SK-N-SH (cell line): ENCODE measurements around the gene FRA10AC1. TPM values are rescaled to one million over a fixed set of nuclear protein-coding genes. Genes with fewer than 3 reads are reported as not detected.

Source experiments
- CTCF ChIA-PET: fragments of 300-600, 350-600 bp; formaldehyde crosslinking; extraction: SDS; loops from one replicate; lab custom pipeline; 2021; lab: Yijun Ruan, JAX
- POLR2A ChIA-PET: fragments of 350-600 bp; sonication (Branson Sonifier 250); formaldehyde crosslinking; extraction: SDS; loops from one replicate; lab custom pipeline; 2020; ENCODE audit warnings: antibody characterized with exemption, inconsistent platforms; lab: Yijun Ruan, JAX
- DNase-seq: peaks from one replicate; pipeline ENCODE4 v3.0.0; 2012
- H2AFZ ChIP-seq: fragments of 200-600 bp; sonication (generic); 2 replicates; pipeline ENCODE4 v1.8.1; 2016; ENCODE audit warnings: antibody characterized with exemption, mild to moderate bottlenecking, low read depth
- H3F3A ChIP-seq: fragments of 200-600 bp; sonication (generic); replicated peaks from 2 replicates; pipeline ENCODE3; 2016; ENCODE audit warnings: antibody characterized with exemption, mild to moderate bottlenecking; ENCODE audit not compliant: insufficient read depth
- H3K27ac ChIP-seq, 2 experiments: fragments of 200-500 bp in 1 of 2; fragments of 200-600 bp in 1 of 2; sonication (Bioruptor generic) in 1 of 2; sonication (generic), shearing (Covaris generic) in 1 of 2; 2 replicates each; pipeline versions ENCODE4 v1.5.1 to v1.6.1; 2014 to 2016; ENCODE audit warnings: low read depth in 2 of 2, inconsistent platforms in 1 of 2, low read length in 1 of 2, mild to moderate bottlenecking in 1 of 2, mixed read lengths in 1 of 2
- H3K27me3 ChIP-seq: fragments of 200-600 bp; sonication (generic), shearing (Covaris generic); 2 replicates; pipeline ENCODE4 v1.6.1; 2016; ENCODE audit warnings: mixed run types; ENCODE audit not compliant: insufficient read depth
- H3K36me3 ChIP-seq, 2 experiments: fragments of 200-500 bp in 1 of 2; fragments of 200-600 bp in 1 of 2; sonication (Bioruptor generic) in 1 of 2; sonication (generic) in 1 of 2; replicated peaks in 1 of 2; 2 replicates each; pipeline versions ENCODE3 to v1.5.1; 2014 to 2016; ENCODE audit warnings: low read length in 1 of 2, mild to moderate bottlenecking in 1 of 2; ENCODE audit not compliant: insufficient read depth in 2 of 2, control insufficient read depth in 1 of 2
- H3K4me1 ChIP-seq, 2 experiments: fragments of 200-500 bp in 1 of 2; fragments of 200-600 bp in 1 of 2; sonication (Bioruptor generic) in 1 of 2; sonication (generic), shearing (Covaris generic) in 1 of 2; 2 replicates each; pipeline versions ENCODE4 v1.5.1 to v1.6.1; 2014 to 2016; ENCODE audit warnings: low read depth in 1 of 2, low read length in 1 of 2, mixed run types in 1 of 2; ENCODE audit not compliant: insufficient read depth in 2 of 2, control insufficient read depth in 1 of 2
- H3K4me2 ChIP-seq: fragments of 200-600 bp; sonication (generic), shearing (Covaris generic); 2 replicates; pipeline ENCODE4 v1.6.1; 2017; ENCODE audit warnings: mixed run types
- H3K4me3 ChIP-seq, 2 experiments: fragments of 200-500 bp in 1 of 2; fragments of 200-600 bp in 1 of 2; sonication (Bioruptor generic) in 1 of 2; sonication (generic), shearing (Covaris generic) in 1 of 2; 2 replicates each; pipeline versions ENCODE4 v1.5.1 to v1.8.1; 2014 to 2016; ENCODE audit warnings: low read depth in 2 of 2, inconsistent platforms in 1 of 2, low read length in 1 of 2, mild to moderate bottlenecking in 1 of 2, mixed read lengths in 1 of 2, moderate library complexity in 1 of 2
- H3K79me2 ChIP-seq: fragments of 200-600 bp; sonication (generic); 2 replicates; pipeline ENCODE4 v1.8.1; 2017; ENCODE audit warnings: mild to moderate bottlenecking; ENCODE audit not compliant: insufficient read depth
- H3K9ac ChIP-seq: fragments of 200-600 bp; sonication (generic); 2 replicates; pipeline ENCODE4 v1.6.1; 2017; ENCODE audit warnings: mixed run types
- H3K9me2 ChIP-seq: fragments of 200-600 bp; sonication (generic); 2 replicates; pipeline ENCODE4 v1.6.1; 2017; ENCODE audit warnings: mixed run types
- H3K9me3 ChIP-seq: fragments of 200-600 bp; sonication (generic); 2 replicates; pipeline ENCODE4 v1.6.1; 2017; ENCODE audit warnings: mixed run types, mild to moderate bottlenecking, moderate library complexity
- H4K20me1 ChIP-seq: fragments of 200-600 bp; sonication (generic); 2 replicates; pipeline ENCODE4 v1.6.1; 2017; ENCODE audit warnings: mild to moderate bottlenecking, mixed run types; ENCODE audit not compliant: insufficient read depth
- CHD2 ChIP-seq: fragments of 150-350 bp; IDR thresholded peaks from 2 replicates; pipeline ENCODE4 v1.6.1; 2018; ENCODE audit warnings: low read length; ENCODE audit not compliant: partially characterized antibody
- ELF1 ChIP-seq: IDR thresholded peaks from 2 replicates; pipeline ENCODE4 v1.4.0; 2012
- EP300 ChIP-seq, 2 experiments: IDR thresholded peaks; 2 replicates each; pipeline versions ENCODE4 v1.4.0 to v1.6.1; 2012; ENCODE audit warnings: borderline replicate concordance in 1 of 2, low read depth in 1 of 2, low read length in 1 of 2
- EZH2phosphoT487 ChIP-seq: fragments of 200-600 bp; sonication (generic); IDR thresholded peaks from 2 replicates; pipeline ENCODE4 v1.6.1; 2017; ENCODE audit warnings: low read depth, mixed run types, mild to moderate bottlenecking, antibody characterized with exemption, moderate library complexity, borderline replicate concordance
- FOSL2 ChIP-seq: IDR thresholded peaks from 2 replicates; pipeline ENCODE4 v1.4.0; 2012; ENCODE audit warnings: low read depth, mild to moderate bottlenecking, moderate library complexity, borderline replicate concordance
- FOXJ3 ChIP-seq: sonication (generic); formaldehyde crosslinking; IDR thresholded peaks from 2 replicates; pipeline ENCODE4 v1.5.1; 2020; ENCODE audit warnings: mild to moderate bottlenecking, missing genetic modification reagents
- FOXM1 ChIP-seq: IDR thresholded peaks from 2 replicates; pipeline ENCODE4 v1.4.0; 2012; ENCODE audit warnings: low read depth, mild to moderate bottlenecking
- GABPA ChIP-seq: IDR thresholded peaks from 2 replicates; pipeline ENCODE4 v1.4.0; 2012; ENCODE audit warnings: low read depth, mild to moderate bottlenecking
- GATA2 ChIP-seq: sonication (generic); formaldehyde crosslinking; IDR thresholded peaks from 2 replicates; pipeline ENCODE4 v1.5.0; 2020; ENCODE audit warnings: mild to moderate bottlenecking, missing genetic modification reagents
- MEF2A ChIP-seq: IDR thresholded peaks from 2 replicates; pipeline ENCODE4 v1.4.0; 2012; ENCODE audit warnings: low read depth, borderline replicate concordance
- MXI1 ChIP-seq: IDR thresholded peaks from 2 replicates; pipeline ENCODE4 v1.6.1; 2012; ENCODE audit warnings: mild to moderate bottlenecking, low read depth, low read length, improper control_type of control experiment
- NFIC ChIP-seq: IDR thresholded peaks from 2 replicates; pipeline ENCODE4 v1.4.0; 2012; ENCODE audit warnings: borderline replicate concordance
- POLR2AphosphoS5 ChIP-seq: IDR thresholded peaks from 2 replicates; pipeline ENCODE4 v1.6.1; 2012; ENCODE audit warnings: low read depth, low read length
- RAD21 ChIP-seq: IDR thresholded peaks from 2 replicates; pipeline ENCODE4 v1.6.1; 2012; ENCODE audit warnings: mild to moderate bottlenecking, low read length
- RCOR1 ChIP-seq: fragments of 150-350 bp; IDR thresholded peaks from 2 replicates; pipeline ENCODE4 v1.6.1; 2017; ENCODE audit warnings: antibody characterized with exemption, low read length
- RXRA ChIP-seq: IDR thresholded peaks from 2 replicates; pipeline ENCODE4 v1.4.0; 2012; ENCODE audit warnings: low read depth, mild to moderate bottlenecking, borderline replicate concordance
- SIN3A ChIP-seq: IDR thresholded peaks from 2 replicates; pipeline ENCODE4 v1.6.1; 2012; ENCODE audit warnings: low read depth, mild to moderate bottlenecking, low read length, moderate library complexity, borderline replicate concordance
- TCF12 ChIP-seq: IDR thresholded peaks from 2 replicates; pipeline ENCODE4 v1.4.0; 2012
- TEAD4 ChIP-seq: IDR thresholded peaks from 2 replicates; pipeline ENCODE4 v1.4.0; 2012; ENCODE audit warnings: mild to moderate bottlenecking, borderline replicate concordance; ENCODE audit not compliant: insufficient read depth
- WGBS: methylation state at CpG from one replicate; pipeline ENCODE4 v1.1.6; 2017; ENCODE audit warnings: low lambda C conversion rate; 5-methylcytosine and 5-hydroxymethylcytosine counted together
- polyA plus RNA-seq, 3 experiments: library from polyadenylated mRNA; depleted of rRNA; stranded (reverse); fragments of >200 nt; gene quantifications; 2 replicates each; pipeline ENCODE4 v1.2.3, GENCODE V29; 2012
- TF ChIP-seq, protein P1 (sequence below): fragments of 150-350 bp; IDR thresholded peaks from 2 replicates; pipeline ENCODE4 v1.6.1; 2016; ENCODE audit warnings: mild to moderate bottlenecking, low read depth, low read length
- TF ChIP-seq, protein P2 (sequence below): IDR thresholded peaks from 2 replicates; pipeline ENCODE4 v1.4.0; 2012; ENCODE audit warnings: low read depth
- TF ChIP-seq, protein P3 (sequence below): IDR thresholded peaks from 2 replicates; pipeline ENCODE4 v1.6.1; 2012; ENCODE audit warnings: mild to moderate bottlenecking, low read depth, low read length, moderate library complexity
- TF ChIP-seq, protein P4 (sequence below): fragments of 200-600 bp; sonication (generic); IDR thresholded peaks from 2 replicates; pipeline ENCODE4 v1.6.1; 2017; ENCODE audit warnings: antibody characterized with exemption, mild to moderate bottlenecking, moderate library complexity

Gene FRA10AC1
- polyA plus RNA-seq, 1 of the 3 experiments (the other 2 are of a cell fraction) = 3.9 TPM

DNA sequence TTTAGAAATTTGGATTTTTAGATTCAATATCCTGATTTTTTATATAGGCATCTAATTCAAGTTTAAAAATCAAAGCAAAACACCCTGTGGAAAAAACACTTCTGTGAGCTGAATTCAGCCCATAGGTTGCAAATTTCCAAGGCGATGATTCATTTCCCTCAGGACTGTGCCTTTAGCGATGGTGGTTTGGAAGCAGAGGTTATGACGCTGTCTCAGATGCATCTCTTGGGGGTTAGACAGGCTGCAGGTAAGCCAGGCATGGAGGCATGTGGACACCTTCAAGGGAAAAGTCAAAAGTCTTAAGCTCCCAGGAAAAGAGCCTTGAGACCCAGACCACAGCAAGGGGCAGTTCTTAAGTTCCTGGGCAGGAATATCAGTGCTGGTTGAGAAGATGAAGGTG is 9.5 kb upstream of the FRA10AC1 start (continued):
- TF ChIP-seq, protein P1, sequence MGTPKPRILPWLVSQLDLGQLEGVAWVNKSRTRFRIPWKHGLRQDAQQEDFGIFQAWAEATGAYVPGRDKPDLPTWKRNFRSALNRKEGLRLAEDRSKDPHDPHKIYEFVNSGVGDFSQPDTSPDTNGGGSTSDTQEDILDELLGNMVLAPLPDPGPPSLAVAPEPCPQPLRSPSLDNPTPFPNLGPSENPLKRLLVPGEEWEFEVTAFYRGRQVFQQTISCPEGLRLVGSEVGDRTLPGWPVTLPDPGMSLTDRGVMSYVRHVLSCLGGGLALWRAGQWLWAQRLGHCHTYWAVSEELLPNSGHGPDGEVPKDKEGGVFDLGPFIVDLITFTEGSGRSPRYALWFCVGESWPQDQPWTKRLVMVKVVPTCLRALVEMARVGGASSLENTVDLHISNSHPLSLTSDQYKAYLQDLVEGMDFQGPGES = no peak
- TF ChIP-seq RXRA (no peak), EP300 (IDR thresholded peaks at IDR 0.05; ENCODE audit: borderline replicate concordance in 1 of 2, low read depth in 1 of 2, low read length in 1 of 2) (no peak)
- TF ChIP-seq, protein P2, sequence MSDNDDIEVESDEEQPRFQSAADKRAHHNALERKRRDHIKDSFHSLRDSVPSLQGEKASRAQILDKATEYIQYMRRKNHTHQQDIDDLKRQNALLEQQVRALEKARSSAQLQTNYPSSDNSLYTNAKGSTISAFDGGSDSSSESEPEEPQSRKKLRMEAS = no peak
- TF ChIP-seq, all 33 proteins: peak for 0

DNA sequence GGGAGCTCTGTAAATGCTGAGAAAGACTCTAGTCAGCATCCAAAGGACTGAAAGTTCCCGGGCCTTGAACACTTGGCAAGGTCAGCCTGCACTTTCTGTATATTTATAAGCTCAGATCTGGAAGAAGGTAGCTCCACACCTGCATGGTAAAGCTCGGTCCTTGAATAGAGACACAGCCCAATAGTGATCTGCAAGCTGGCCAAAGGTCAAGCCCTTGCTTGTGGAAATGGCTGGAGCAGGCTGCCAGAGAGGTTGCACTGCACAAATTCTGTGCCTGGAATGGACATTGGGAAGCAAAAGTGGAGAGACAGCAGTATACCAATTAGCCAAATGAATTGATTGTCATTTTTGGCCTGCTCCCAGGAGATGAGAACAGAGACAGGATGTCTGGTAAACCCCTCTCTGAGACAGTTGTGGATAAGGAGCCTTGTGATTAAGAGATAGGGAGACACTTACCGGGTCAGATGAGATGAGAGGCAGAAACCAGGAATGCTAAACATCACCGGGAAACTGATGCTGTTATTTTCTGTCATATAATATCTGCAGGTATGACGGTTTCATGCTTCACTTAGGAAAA is 8.0 kb upstream of the FRA10AC1 start:
- 35% methylated on average over 5 of the region's 5 CpGs for WGBS
- Histone ChIP-seq H3K9me2 (no peaks in the 10 kb centered on the region), H3K36me3 (no peaks in the 10 kb centered on the region), H4K20me1 (no peaks in the 10 kb centered on the region), H2AFZ (no peak overlapping the region), H3K4me2 (no peak overlapping the region), H3K9ac (no peak overlapping the region), H3K79me2 (no peaks in the 10 kb centered on the region), H3F3A (no peaks in the 10 kb centered on the region), H3K4me3 (no peak overlapping the region), H3K4me1 (peaks cover 0 to 9% of the 10 kb centered on the region in 2 experiments; a peak in 1 of 4 replicates), H3K27ac (no peak overlapping the region), H3K9me3 (no peaks in the 10 kb centered on the region), H3K27me3 (no peaks in the 10 kb centered on the region)
- ChIA-PET POLR2A (no interaction called here), CTCF (interaction anchor here (0.8 to 2.4 kb wide), 2 partner anchors 148 to 698 kb away, joined by 3 to 15 read pairs; no protein-coding TSS in a partner anchor)
- peak; percentile 35 for DNase-seq
- TF ChIP-seq RCOR1 (peak; percentile 69; the same call in 1 of the 2 replicates), EP300 (IDR thresholded peaks at IDR 0.05; ENCODE audit: borderline replicate concordance in 1 of 2, low read depth in 1 of 2, low read length in 1 of 2) (peak in 1 of 2 experiments; percentile 63; a peak in 1 of 4 replicates), RXRA (no peak), MXI1 (no peak), CHD2 (peak; percentile 47), TCF12 (peak; percentile 6; the same call in 1 of the 2 replicates), ELF1 (no peak), GABPA (no peak), FOXJ3 (no peak), NFIC (no peak), FOSL2 (no peak), GATA2 (CRISPR knock-in tag) (peak; percentile 67), TEAD4 (no peak), SIN3A (no peak), POLR2AphosphoS5 (no peak), FOXM1 (no peak), EZH2phosphoT487 (no peak), RAD21 (no peak), MEF2A (no peak)
- TF ChIP-seq, protein P3, sequence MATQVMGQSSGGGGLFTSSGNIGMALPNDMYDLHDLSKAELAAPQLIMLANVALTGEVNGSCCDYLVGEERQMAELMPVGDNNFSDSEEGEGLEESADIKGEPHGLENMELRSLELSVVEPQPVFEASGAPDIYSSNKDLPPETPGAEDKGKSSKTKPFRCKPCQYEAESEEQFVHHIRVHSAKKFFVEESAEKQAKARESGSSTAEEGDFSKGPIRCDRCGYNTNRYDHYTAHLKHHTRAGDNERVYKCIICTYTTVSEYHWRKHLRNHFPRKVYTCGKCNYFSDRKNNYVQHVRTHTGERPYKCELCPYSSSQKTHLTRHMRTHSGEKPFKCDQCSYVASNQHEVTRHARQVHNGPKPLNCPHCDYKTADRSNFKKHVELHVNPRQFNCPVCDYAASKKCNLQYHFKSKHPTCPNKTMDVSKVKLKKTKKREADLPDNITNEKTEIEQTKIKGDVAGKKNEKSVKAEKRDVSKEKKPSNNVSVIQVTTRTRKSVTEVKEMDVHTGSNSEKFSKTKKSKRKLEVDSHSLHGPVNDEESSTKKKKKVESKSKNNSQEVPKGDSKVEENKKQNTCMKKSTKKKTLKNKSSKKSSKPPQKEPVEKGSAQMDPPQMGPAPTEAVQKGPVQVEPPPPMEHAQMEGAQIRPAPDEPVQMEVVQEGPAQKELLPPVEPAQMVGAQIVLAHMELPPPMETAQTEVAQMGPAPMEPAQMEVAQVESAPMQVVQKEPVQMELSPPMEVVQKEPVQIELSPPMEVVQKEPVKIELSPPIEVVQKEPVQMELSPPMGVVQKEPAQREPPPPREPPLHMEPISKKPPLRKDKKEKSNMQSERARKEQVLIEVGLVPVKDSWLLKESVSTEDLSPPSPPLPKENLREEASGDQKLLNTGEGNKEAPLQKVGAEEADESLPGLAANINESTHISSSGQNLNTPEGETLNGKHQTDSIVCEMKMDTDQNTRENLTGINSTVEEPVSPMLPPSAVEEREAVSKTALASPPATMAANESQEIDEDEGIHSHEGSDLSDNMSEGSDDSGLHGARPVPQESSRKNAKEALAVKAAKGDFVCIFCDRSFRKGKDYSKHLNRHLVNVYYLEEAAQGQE = no peak
- TF ChIP-seq, protein P4, sequence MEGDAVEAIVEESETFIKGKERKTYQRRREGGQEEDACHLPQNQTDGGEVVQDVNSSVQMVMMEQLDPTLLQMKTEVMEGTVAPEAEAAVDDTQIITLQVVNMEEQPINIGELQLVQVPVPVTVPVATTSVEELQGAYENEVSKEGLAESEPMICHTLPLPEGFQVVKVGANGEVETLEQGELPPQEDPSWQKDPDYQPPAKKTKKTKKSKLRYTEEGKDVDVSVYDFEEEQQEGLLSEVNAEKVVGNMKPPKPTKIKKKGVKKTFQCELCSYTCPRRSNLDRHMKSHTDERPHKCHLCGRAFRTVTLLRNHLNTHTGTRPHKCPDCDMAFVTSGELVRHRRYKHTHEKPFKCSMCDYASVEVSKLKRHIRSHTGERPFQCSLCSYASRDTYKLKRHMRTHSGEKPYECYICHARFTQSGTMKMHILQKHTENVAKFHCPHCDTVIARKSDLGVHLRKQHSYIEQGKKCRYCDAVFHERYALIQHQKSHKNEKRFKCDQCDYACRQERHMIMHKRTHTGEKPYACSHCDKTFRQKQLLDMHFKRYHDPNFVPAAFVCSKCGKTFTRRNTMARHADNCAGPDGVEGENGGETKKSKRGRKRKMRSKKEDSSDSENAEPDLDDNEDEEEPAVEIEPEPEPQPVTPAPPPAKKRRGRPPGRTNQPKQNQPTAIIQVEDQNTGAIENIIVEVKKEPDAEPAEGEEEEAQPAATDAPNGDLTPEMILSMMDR = no peak
- TF ChIP-seq, protein P2 = no peak
- TF ChIP-seq, protein P1 = no peak
